ENCODE measurements around the gene PHKB.

- TF ChIP-seq EP300 (IDR thresholded peaks at IDR 0.05; ENCODE audit: borderline replicate concordance) (no peak), REST (IDR thresholded peaks at IDR 0.05; ENCODE audit: low read depth) (no peak), RAD21 (IDR thresholded peaks at IDR 0.05; ENCODE audit: low read depth) (no peak), TAF1 (IDR thresholded peaks at IDR 0.05; ENCODE audit: low read depth) (no peak), MAX (IDR thresholded peaks at IDR 0.05) (no peak), NFIC (IDR thresholded peaks at IDR 0.05) (no peak), EGR1 (IDR thresholded peaks at IDR 0.05) (no peak), ZBTB7A (IDR thresholded peaks at IDR 0.05; ENCODE audit: low read depth) (no peak), YY1 (IDR thresholded peaks at IDR 0.05; ENCODE audit: low read depth) (no peak)
Measured at GRCh38 chr16:47499080-47499699, 38.1 kb downstream of the PHKB start.
